H1 (cell line): Measurements from ENCODE around the gene PRR23E. TPM values are rescaled to one million over a fixed set of nuclear protein-coding genes. Genes with fewer than 3 reads are reported as not detected.

Source experiments
- CTCF ChIA-PET: fragments of 300-600 bp; sonication (Branson Sonifier 250); formaldehyde crosslinking; loops from one replicate; lab custom pipeline; 2021; ENCODE audit not compliant: partially characterized antibody; lab: Charles Lee
- POLR2A ChIA-PET: fragments of 300-600 bp; sonication (Branson Sonifier 250); formaldehyde crosslinking; loops from one replicate; lab custom pipeline; 2021; ENCODE audit warnings: inconsistent platforms; ENCODE audit not compliant: partially characterized antibody; lab: Charles Lee
- DNase-seq, 2 experiments: peaks; one replicate each; pipeline versions ENCODE4 v3.0.0 to v3.0.0-alpha.2; 2010 to 2022; ENCODE audit warnings: low spot score in 2 of 2, low read depth in 1 of 2, mixed read lengths in 1 of 2
- FAIRE-seq: peaks from 2 replicates; lab custom pipeline; 2011; peaks lifted over from hg19 to GRCh38; lab: Jason Lieb, UNC
- H2AFZ ChIP-seq: 2 replicates; pipeline ENCODE4 v1.8.1; 2012; ENCODE audit warnings: low read length, inconsistent platforms
- H2AK5ac ChIP-seq: 2 replicates; pipeline ENCODE4 v1.6.1; 2013; ENCODE audit warnings: low read depth, low read length
- H2BK120ac ChIP-seq: replicated peaks from 2 replicates; pipeline ENCODE3; 2013; ENCODE audit warnings: low read depth, low read length, inconsistent platforms
- H2BK12ac ChIP-seq: 2 replicates; pipeline ENCODE4 v1.6.1; 2013; ENCODE audit warnings: low read depth, low read length
- H2BK15ac ChIP-seq: 2 replicates; pipeline ENCODE4 v1.6.1; 2013; ENCODE audit warnings: low read length
- H2BK20ac ChIP-seq: 2 replicates; pipeline ENCODE4 v1.6.1; 2013; ENCODE audit warnings: low read length
- H2BK5ac ChIP-seq: 2 replicates; pipeline ENCODE4 v1.6.1; 2013; ENCODE audit warnings: low read depth, low read length
- H3K14ac ChIP-seq: 2 replicates; pipeline ENCODE4 v1.6.1; 2013; ENCODE audit warnings: inconsistent platforms; ENCODE audit not compliant: insufficient read length
- H3K18ac ChIP-seq: 2 replicates; pipeline ENCODE4 v1.6.1; 2013; ENCODE audit warnings: low read length; ENCODE audit errors: extremely low read depth
- H3K23ac ChIP-seq: 2 replicates; pipeline ENCODE4 v1.6.1; 2013; ENCODE audit warnings: inconsistent platforms; ENCODE audit not compliant: insufficient read length
- H3K23me2 ChIP-seq: 2 replicates; pipeline ENCODE4 v1.6.1; 2013; ENCODE audit warnings: low read depth, low read length
- H3K27ac ChIP-seq: 2 replicates; pipeline ENCODE4 v1.6.1; 2011; ENCODE audit warnings: low read depth, low read length, inconsistent platforms
- H3K27me3 ChIP-seq, 4 experiments: replicated peaks in 1 of 4; 1 replicate in 1 of 4; 2 replicates in 3 of 4; pipeline versions ENCODE4 v1.6.1 to v1.8.1; 2011 to 2013; ENCODE audit warnings: low read length in 3 of 4, mild to moderate bottlenecking in 3 of 4, inconsistent platforms in 2 of 4, mixed read lengths in 2 of 4, moderate library complexity in 1 of 4; ENCODE audit not compliant: control insufficient read depth in 3 of 4, insufficient read depth in 3 of 4; ENCODE audit errors: extremely low read depth in 1 of 4
- H3K36me3 ChIP-seq, 4 experiments: 2 replicates each; pipeline versions ENCODE4 v1.6.1 to v1.8.1; 2011 to 2013; ENCODE audit warnings: mild to moderate bottlenecking in 4 of 4, low read length in 3 of 4, moderate library complexity in 2 of 4, control low read depth in 1 of 4, inconsistent platforms in 1 of 4; ENCODE audit not compliant: insufficient read depth in 4 of 4, control insufficient read depth in 2 of 4
- H3K4ac ChIP-seq: replicated peaks from 2 replicates; pipeline ENCODE3; 2013; ENCODE audit warnings: low read length, low read depth, mixed read lengths, inconsistent platforms; ENCODE audit not compliant: insufficient read length
- H3K4me1 ChIP-seq, 4 experiments: replicated peaks in 1 of 4; 1 replicate in 1 of 4; 2 replicates in 3 of 4; pipeline versions ENCODE4 v1.6.1 to v1.8.1; 2011 to 2013; ENCODE audit warnings: low read length in 3 of 4, inconsistent platforms in 2 of 4, mixed read lengths in 1 of 4; ENCODE audit not compliant: insufficient read depth in 4 of 4, control insufficient read depth in 3 of 4
- H3K4me2 ChIP-seq, 2 experiments: 2 replicates each; pipeline versions ENCODE4 v1.6.1 to v1.8.1; 2011 to 2013; ENCODE audit warnings: low read depth in 2 of 2, low read length in 2 of 2, control low read depth in 1 of 2, inconsistent platforms in 1 of 2, mild to moderate bottlenecking in 1 of 2; ENCODE audit not compliant: insufficient read depth in 1 of 2
- H3K4me3 ChIP-seq, 4 experiments: fragments of 200-600, 300-600 bp in 1 of 4; sonication (generic), shearing (Covaris generic), sonication (Bioruptor Twin) in 1 of 4; 2 replicates each; pipeline versions ENCODE4 v1.5.1 to v1.8.1; 2011 to 2016; ENCODE audit warnings: low read length in 4 of 4, low read depth in 3 of 4, control low read depth in 2 of 4, inconsistent platforms in 2 of 4, mild to moderate bottlenecking in 2 of 4, mixed read lengths in 1 of 4, moderate library complexity in 1 of 4; ENCODE audit not compliant: insufficient read depth in 2 of 4; ENCODE audit errors: extremely low read depth in 1 of 4
- H3K56ac ChIP-seq: replicated peaks from 2 replicates; pipeline ENCODE3; 2013; ENCODE audit warnings: low read depth, mild to moderate bottlenecking, mixed read lengths, low read length, inconsistent platforms; ENCODE audit not compliant: insufficient read length
- H3K79me1 ChIP-seq: 2 replicates; pipeline ENCODE4 v1.6.1; 2013; ENCODE audit warnings: low read depth, low read length, control low read depth
- H3K79me2 ChIP-seq, 2 experiments: 2 replicates each; pipeline versions ENCODE4 v1.6.1 to v1.8.1; 2012 to 2013; ENCODE audit warnings: low read length in 2 of 2, mild to moderate bottlenecking in 2 of 2, inconsistent platforms in 1 of 2; ENCODE audit not compliant: insufficient read depth in 2 of 2, control insufficient read depth in 1 of 2
- H3K9ac ChIP-seq, 4 experiments: replicated peaks in 1 of 4; 1 replicate in 1 of 4; 2 replicates in 3 of 4; pipeline versions ENCODE4 v1.6.1 to v1.8.1; 2011 to 2013; ENCODE audit warnings: low read depth in 3 of 4, low read length in 3 of 4, control low read depth in 2 of 4, mild to moderate bottlenecking in 2 of 4, moderate library complexity in 2 of 4, inconsistent platforms in 1 of 4; ENCODE audit errors: extremely low read depth in 1 of 4
- H3K9me3 ChIP-seq, 2 experiments: 2 replicates each; pipeline versions ENCODE4 v1.6.1 to v1.8.1; 2012 to 2013; ENCODE audit warnings: mild to moderate bottlenecking in 2 of 2, moderate library complexity in 2 of 2, control low read depth in 1 of 2, inconsistent platforms in 1 of 2, low read depth in 1 of 2, low read length in 1 of 2, mixed read lengths in 1 of 2; ENCODE audit not compliant: insufficient read depth in 2 of 2
- H4K20me1 ChIP-seq, 2 experiments: replicated peaks in 1 of 2; 2 replicates each; pipeline versions ENCODE3 to v1.8.1; 2011 to 2013; ENCODE audit warnings: inconsistent platforms in 2 of 2, low read length in 2 of 2, mild to moderate bottlenecking in 1 of 2; ENCODE audit not compliant: insufficient read depth in 2 of 2, control insufficient read depth in 1 of 2
- H4K5ac ChIP-seq: 2 replicates; pipeline ENCODE4 v1.6.1; 2013; ENCODE audit warnings: low read length, low read depth, mixed read lengths, inconsistent platforms; ENCODE audit not compliant: insufficient read length
- H4K8ac ChIP-seq: 2 replicates; pipeline ENCODE4 v1.8.0; 2013; ENCODE audit warnings: mild to moderate bottlenecking, moderate library complexity, low read length, inconsistent platforms; ENCODE audit not compliant: insufficient read depth; ENCODE audit errors: extremely low read depth
- H4K91ac ChIP-seq: replicated peaks from 2 replicates; pipeline ENCODE3; 2013; ENCODE audit warnings: low read length, mixed read lengths, inconsistent platforms; ENCODE audit not compliant: insufficient read length
- CHD1 ChIP-seq: IDR thresholded peaks from 2 replicates; pipeline ENCODE4 v1.6.1; 2012; ENCODE audit warnings: low read depth, low read length, improper control_type of control experiment
- SIX5 ChIP-seq: IDR thresholded peaks from 2 replicates; pipeline ENCODE4 v1.6.1; 2011; ENCODE audit warnings: mild to moderate bottlenecking, low read depth, low read length
- SRF ChIP-seq: IDR thresholded peaks from 2 replicates; pipeline ENCODE4 v1.6.1; 2011; ENCODE audit warnings: mild to moderate bottlenecking, low read depth, low read length, moderate library complexity
- WGBS, 2 experiments: shearing (Covaris generic) in 1 of 2; methylation state at CpG; one replicate each; pipeline versions ENCODE4 v1.1.6 to v1.1.7; 2013 to 2015; ENCODE audit warnings: low lambda C conversion rate in 2 of 2, mixed read lengths in 2 of 2, inconsistent platforms in 1 of 2, low coverage in 1 of 2, missing lambda C conversion rate in 1 of 2; ENCODE audit not compliant: insufficient replicate concordance in 2 of 2, insufficient coverage in 1 of 2, insufficient read length in 1 of 2; ENCODE audit errors: extremely low coverage in 1 of 2, missing lambda C conversion rate in 1 of 2; 5-methylcytosine and 5-hydroxymethylcytosine counted together
- polyA plus RNA-seq, 7 experiments: library from polyadenylated mRNA; depleted of rRNA in 3 of 7; stranded (reverse) in 5 of 7; unstranded in 2 of 7; fragments of >200 nt in 5 of 7; fragments of 200-250 nt in 2 of 7; gene quantifications; 1 replicate in 5 of 7; 2 replicates in 1 of 7; 4 replicates in 1 of 7; pipeline versions ENCODE4 v1.2.1 to v1.2.3, GENCODE V29; 2011 to 2013; ENCODE audit warnings: missing spikeins in 2 of 7, mixed read lengths in 2 of 7
- total RNA-seq: library from RNA; stranded (reverse); fragmentation: NEBNext Ultra II Directional; extraction: Animal tissue kit (Norgen Biotek cat#: 25700); gene quantifications from 2 replicates; pipeline ENCODE4 v1.2.1, GENCODE V29; 2021
- TF ChIP-seq, protein P1 (sequence below): IDR thresholded peaks from 2 replicates; pipeline ENCODE4 v1.6.1; 2011; ENCODE audit warnings: low read depth, mild to moderate bottlenecking, low read length; ENCODE audit not compliant: insufficient read depth

PRR23E gene
- total and polyA plus RNA-seq, 2 of the 8 experiments (the other 6 are each of a cell fraction or from before 2014, with no cell fraction given) = not detected

DNA sequence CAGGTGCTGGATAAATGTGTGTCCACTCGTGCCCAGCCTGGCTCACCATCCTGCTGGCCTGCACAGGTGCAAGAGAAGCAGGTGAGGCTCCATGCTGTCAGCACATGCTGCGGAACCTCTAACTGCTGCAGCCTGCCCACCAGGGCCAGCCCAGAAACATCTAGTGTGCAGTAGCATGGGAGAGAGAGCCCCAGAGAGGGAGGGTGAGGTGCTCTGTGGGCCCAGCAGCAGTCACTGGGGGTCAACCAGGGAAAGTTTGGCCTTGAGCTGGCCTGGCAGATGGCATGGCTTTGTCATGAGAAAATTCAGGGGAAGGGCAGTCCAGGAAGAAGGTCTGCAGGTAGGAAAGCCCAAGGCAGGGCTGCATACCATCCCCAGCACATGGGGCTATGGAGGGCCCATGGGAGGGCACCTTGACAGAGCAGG is 18.2 kb upstream of the PRR23E start:
- no peak overlapping the region for H2AK5ac ChIP-seq
- H2AFZ ChIP-seq = no peak overlapping the region
- no peak overlapping the region for H3K9ac ChIP-seq
- no peaks in the 10 kb centered on the region; a peak in 1 of 7 replicates for H3K27me3 ChIP-seq
- no peaks in the 10 kb centered on the region for H3K9me3 ChIP-seq
- peaks cover 0 to 3% (median 1%) of the 10 kb centered on the region in 4 experiments; a peak in 2 of 7 replicates for H3K4me1 ChIP-seq
- H4K5ac ChIP-seq = no peak overlapping the region
- no peak overlapping the region for H3K4me2 ChIP-seq
- DNase-seq (no peak), FAIRE-seq (no peak)
- no peak overlapping the region for H3K56ac ChIP-seq
- TF ChIP-seq, protein P1, sequence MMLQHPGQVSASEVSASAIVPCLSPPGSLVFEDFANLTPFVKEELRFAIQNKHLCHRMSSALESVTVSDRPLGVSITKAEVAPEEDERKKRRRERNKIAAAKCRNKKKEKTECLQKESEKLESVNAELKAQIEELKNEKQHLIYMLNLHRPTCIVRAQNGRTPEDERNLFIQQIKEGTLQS = no peak
- TF ChIP-seq SRF (no peak), SIX5 (no peak), CHD1 (no peak)
- peaks cover 0 to 2% of the 10 kb centered on the region in 2 experiments for H4K20me1 ChIP-seq
- H3K23me2 ChIP-seq = no peaks in the 10 kb centered on the region
- no peak overlapping the region for H2BK120ac ChIP-seq
- POLR2A ChIA-PET = no interaction called here
- H3K36me3 ChIP-seq = no peaks in the 10 kb centered on the region
- no peak overlapping the region for H4K91ac ChIP-seq
- no peak overlapping the region for H3K4ac ChIP-seq
- H3K79me1 ChIP-seq = no peaks in the 10 kb centered on the region
- no peak overlapping the region for H3K4me3 ChIP-seq
- H3K14ac ChIP-seq = no peak overlapping the region
- no peak overlapping the region for H4K8ac ChIP-seq
- H2BK15ac ChIP-seq = no peak overlapping the region
- H3K79me2 ChIP-seq = no peaks in the 10 kb centered on the region
- H2BK5ac ChIP-seq = no peak overlapping the region
- H3K23ac ChIP-seq = no peak overlapping the region
- H2BK12ac ChIP-seq = no peak overlapping the region
- 92% methylated on average over 1 of the region's 2 CpGs; no CpG with 5 or more reads in 1 of the 2 experiments for WGBS, 2 experiments
- no peak overlapping the region for H2BK20ac ChIP-seq
- H3K27ac ChIP-seq = no peak overlapping the region
- no peak overlapping the region for H3K18ac ChIP-seq
- CTCF ChIA-PET = no interaction called here
